ENCODE results near the gene MCTP2.

DNA sequence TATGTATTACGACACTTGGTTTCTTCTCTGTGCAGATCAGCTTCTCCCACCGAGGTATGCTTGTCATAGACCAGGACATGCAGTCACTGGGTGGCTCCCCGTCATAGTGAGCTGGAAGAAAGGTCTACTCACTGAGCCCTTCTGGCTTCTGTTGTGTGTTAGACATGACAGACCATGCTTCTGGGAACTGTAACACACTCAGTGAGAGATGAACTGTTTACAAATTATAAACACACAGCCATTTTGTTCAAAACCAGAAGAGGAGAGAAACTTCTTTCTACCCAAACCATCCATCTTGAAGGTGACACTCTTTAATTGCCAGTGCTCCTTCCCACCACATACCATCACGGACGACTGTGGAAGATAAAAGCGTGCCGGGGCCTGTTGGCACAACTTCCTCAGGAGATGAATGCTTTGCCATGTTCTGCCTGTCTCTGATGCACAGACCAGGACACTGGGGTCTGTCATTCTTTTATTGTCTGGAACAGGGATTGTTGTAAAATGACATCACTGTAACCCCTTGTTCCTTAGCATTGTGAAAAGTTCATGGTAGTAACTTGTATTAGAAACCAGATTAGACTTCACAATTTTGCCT is 214.3 kb downstream of the MCTP2 start:
- TF ChIP-seq, protein P1, sequence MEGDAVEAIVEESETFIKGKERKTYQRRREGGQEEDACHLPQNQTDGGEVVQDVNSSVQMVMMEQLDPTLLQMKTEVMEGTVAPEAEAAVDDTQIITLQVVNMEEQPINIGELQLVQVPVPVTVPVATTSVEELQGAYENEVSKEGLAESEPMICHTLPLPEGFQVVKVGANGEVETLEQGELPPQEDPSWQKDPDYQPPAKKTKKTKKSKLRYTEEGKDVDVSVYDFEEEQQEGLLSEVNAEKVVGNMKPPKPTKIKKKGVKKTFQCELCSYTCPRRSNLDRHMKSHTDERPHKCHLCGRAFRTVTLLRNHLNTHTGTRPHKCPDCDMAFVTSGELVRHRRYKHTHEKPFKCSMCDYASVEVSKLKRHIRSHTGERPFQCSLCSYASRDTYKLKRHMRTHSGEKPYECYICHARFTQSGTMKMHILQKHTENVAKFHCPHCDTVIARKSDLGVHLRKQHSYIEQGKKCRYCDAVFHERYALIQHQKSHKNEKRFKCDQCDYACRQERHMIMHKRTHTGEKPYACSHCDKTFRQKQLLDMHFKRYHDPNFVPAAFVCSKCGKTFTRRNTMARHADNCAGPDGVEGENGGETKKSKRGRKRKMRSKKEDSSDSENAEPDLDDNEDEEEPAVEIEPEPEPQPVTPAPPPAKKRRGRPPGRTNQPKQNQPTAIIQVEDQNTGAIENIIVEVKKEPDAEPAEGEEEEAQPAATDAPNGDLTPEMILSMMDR (IDR thresholded peaks at IDR 0.05) = no peak
- TF ChIP-seq, protein P2, sequence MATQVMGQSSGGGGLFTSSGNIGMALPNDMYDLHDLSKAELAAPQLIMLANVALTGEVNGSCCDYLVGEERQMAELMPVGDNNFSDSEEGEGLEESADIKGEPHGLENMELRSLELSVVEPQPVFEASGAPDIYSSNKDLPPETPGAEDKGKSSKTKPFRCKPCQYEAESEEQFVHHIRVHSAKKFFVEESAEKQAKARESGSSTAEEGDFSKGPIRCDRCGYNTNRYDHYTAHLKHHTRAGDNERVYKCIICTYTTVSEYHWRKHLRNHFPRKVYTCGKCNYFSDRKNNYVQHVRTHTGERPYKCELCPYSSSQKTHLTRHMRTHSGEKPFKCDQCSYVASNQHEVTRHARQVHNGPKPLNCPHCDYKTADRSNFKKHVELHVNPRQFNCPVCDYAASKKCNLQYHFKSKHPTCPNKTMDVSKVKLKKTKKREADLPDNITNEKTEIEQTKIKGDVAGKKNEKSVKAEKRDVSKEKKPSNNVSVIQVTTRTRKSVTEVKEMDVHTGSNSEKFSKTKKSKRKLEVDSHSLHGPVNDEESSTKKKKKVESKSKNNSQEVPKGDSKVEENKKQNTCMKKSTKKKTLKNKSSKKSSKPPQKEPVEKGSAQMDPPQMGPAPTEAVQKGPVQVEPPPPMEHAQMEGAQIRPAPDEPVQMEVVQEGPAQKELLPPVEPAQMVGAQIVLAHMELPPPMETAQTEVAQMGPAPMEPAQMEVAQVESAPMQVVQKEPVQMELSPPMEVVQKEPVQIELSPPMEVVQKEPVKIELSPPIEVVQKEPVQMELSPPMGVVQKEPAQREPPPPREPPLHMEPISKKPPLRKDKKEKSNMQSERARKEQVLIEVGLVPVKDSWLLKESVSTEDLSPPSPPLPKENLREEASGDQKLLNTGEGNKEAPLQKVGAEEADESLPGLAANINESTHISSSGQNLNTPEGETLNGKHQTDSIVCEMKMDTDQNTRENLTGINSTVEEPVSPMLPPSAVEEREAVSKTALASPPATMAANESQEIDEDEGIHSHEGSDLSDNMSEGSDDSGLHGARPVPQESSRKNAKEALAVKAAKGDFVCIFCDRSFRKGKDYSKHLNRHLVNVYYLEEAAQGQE (IDR thresholded peaks at IDR 0.05; ENCODE audit: insufficient read depth in 1 of 2, low read depth in 2 of 2, low read length in 1 of 2) = no peak
- TF ChIP-seq POLR2AphosphoS5 (IDR thresholded peaks at IDR 0.05; ENCODE audit: low read depth, low read length) = no peak
- TF ChIP-seq TCF7L2 (IDR thresholded peaks at IDR 0.05; ENCODE audit: low read depth, low read length) = no peak
- TF ChIP-seq SIN3A (IDR thresholded peaks at IDR 0.05; ENCODE audit: borderline replicate concordance, insufficient read depth, low read depth, low read length) = no peak

Data from Panc1 (cell line).